CD8-positive, alpha-beta memory T cell (primary cell): ENCODE data around the gene SNX6. TPM values are rescaled to one million over a fixed set of nuclear protein-coding genes. Genes with fewer than 3 reads are reported as not detected.
"Not testable (repeated sequence)": the region's sequence is repeated elsewhere in the genome, so short reads cannot be mapped to it uniquely, and the experiment has no call there.

Source experiments
- CTCF ChIA-PET: fragments of 350-600 bp; sonication (Branson Sonifier 250); formaldehyde crosslinking; loops from one replicate; lab custom pipeline; 2021; ENCODE audit warnings: antibody characterized with exemption; lab: Charles Lee
- POLR2A ChIA-PET: fragments of 350-600 bp; sonication (Branson Sonifier 250); formaldehyde crosslinking; loops from one replicate; lab custom pipeline; 2021; ENCODE audit warnings: antibody characterized with exemption; lab: Charles Lee
- DNase-seq, 5 donors: peaks; one replicate each; pipeline versions ENCODE4 v3.0.0 to v3.0.0-alpha.2; 2020 to 2022; ENCODE audit warnings: mixed read lengths in 1 of 5
- H3K27ac ChIP-seq: one replicate; pipeline ENCODE4 v1.7.0; 2013; ENCODE audit warnings: low read depth, mild to moderate bottlenecking, low read length, moderate library complexity
- H3K27me3 ChIP-seq: 2 replicates; pipeline ENCODE4 v1.7.0; 2013; ENCODE audit warnings: low read length, mild to moderate bottlenecking; ENCODE audit not compliant: insufficient read depth, poor library complexity, severe bottlenecking
- H3K36me3 ChIP-seq: 2 replicates; pipeline ENCODE4 v1.7.0; 2013; ENCODE audit warnings: mild to moderate bottlenecking, low read length, moderate library complexity; ENCODE audit not compliant: insufficient read depth
- H3K4me1 ChIP-seq: 2 replicates; pipeline ENCODE4 v1.7.0; 2013; ENCODE audit warnings: mild to moderate bottlenecking, low read length, moderate library complexity; ENCODE audit not compliant: insufficient read depth
- H3K4me3 ChIP-seq: 2 replicates; pipeline ENCODE4 v1.7.0; 2013; ENCODE audit warnings: mild to moderate bottlenecking, low read length
- H3K9me3 ChIP-seq: 2 replicates; pipeline ENCODE4 v1.7.0; 2013; ENCODE audit warnings: mild to moderate bottlenecking, low read length
- H3K27ac Mint-ChIP-seq, 8 donors: one replicate each; pipeline ENCODE4 v1.8.0; 2020 to 2021; ENCODE audit warnings: mixed read lengths in 8 of 8, mild to moderate bottlenecking in 6 of 8, inconsistent platforms in 3 of 8, moderate library complexity in 3 of 8
- H3K27me3 Mint-ChIP-seq, 2 donors: one replicate each; pipeline ENCODE4 v1.8.0; 2020 to 2021; ENCODE audit warnings: mixed read lengths in 2 of 2, mild to moderate bottlenecking in 1 of 2, moderate library complexity in 1 of 2
- H3K36me3 Mint-ChIP-seq, 3 donors: one replicate each; pipeline ENCODE4 v1.8.0; 2020 to 2021; ENCODE audit warnings: mixed read lengths in 3 of 3, inconsistent platforms in 1 of 3, mild to moderate bottlenecking in 1 of 3
- H3K4me1 Mint-ChIP-seq, 3 donors: one replicate each; pipeline ENCODE4 v1.8.0; 2020 to 2021; ENCODE audit warnings: mixed read lengths in 3 of 3, inconsistent platforms in 1 of 3, mild to moderate bottlenecking in 1 of 3
- H3K4me3 Mint-ChIP-seq, 7 donors: one replicate each; pipeline ENCODE4 v1.8.0; 2020 to 2021; ENCODE audit warnings: mixed read lengths in 7 of 7, mild to moderate bottlenecking in 6 of 7, moderate library complexity in 4 of 7, inconsistent platforms in 2 of 7
- H3K9me3 Mint-ChIP-seq, 5 donors: one replicate each; pipeline ENCODE4 v1.8.0; 2020 to 2022; ENCODE audit warnings: mixed read lengths in 5 of 5, mild to moderate bottlenecking in 3 of 5, moderate library complexity in 2 of 5, inconsistent platforms in 1 of 5
- polyA plus RNA-seq: library from polyadenylated mRNA; unstranded; fragments of 300-500 nt; fragmentation: Illumina TruSeq; gene quantifications from one replicate; pipeline ENCODE4 v1.2.3, GENCODE V29; 2021
- total RNA-seq, 2 experiments: library from RNA; stranded (reverse); gene quantifications; one replicate each; pipeline ENCODE4 v1.2.3, GENCODE V29; 2021

The SNX6 gene
- total and polyA plus RNA-seq, 3 experiments from 2014 or later, result 63.4 to 128 (median 67.1) TPM

DNA sequence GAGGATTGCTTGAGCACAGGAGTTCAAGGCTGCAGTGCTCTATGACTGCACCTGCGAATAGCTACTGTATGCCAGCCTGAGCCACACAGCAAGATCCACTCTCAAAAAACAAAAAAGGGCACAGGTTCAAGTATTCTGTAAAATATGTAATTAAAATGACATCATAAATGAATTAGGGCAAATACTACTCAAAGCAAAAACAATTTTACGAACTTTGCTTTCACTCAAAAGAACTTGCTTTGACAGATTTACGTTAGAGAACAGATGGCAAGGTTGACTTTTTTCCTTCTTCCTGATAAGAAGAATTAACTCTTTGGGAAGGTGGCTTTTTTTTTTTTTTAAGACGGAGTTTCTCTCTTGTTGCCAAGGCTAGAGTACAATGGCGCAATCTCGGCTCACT is 46.4 kb downstream of the SNX6 start:
- ChIA-PET CTCF (no interaction called here), POLR2A (no interaction called here)
- Mint-ChIP-seq H3K27me3 (no peaks in the 10 kb centered on the region), H3K27ac (no peak overlapping the region), H3K36me3 (peaks cover 3 to 70% (median 12%) of the 10 kb centered on the region in 3 donors), H3K4me1 (peaks cover 0 to 8% (median 2%) of the 10 kb centered on the region in 3 donors), H3K9me3 (no peaks in the 10 kb centered on the region), H3K4me3 (no peak overlapping the region)
- H3K9me3 ChIP-seq, result no peaks in the 10 kb centered on the region
- no peaks in the 10 kb centered on the region for H3K27me3 ChIP-seq
- H3K27ac ChIP-seq, result no peak overlapping the region
- H3K4me1 ChIP-seq, result no peaks in the 10 kb centered on the region
- no peak overlapping the region for H3K4me3 ChIP-seq
- no peak for DNase-seq
- H3K36me3 ChIP-seq, result peaks cover 12% of the 10 kb centered on the region

DNA sequence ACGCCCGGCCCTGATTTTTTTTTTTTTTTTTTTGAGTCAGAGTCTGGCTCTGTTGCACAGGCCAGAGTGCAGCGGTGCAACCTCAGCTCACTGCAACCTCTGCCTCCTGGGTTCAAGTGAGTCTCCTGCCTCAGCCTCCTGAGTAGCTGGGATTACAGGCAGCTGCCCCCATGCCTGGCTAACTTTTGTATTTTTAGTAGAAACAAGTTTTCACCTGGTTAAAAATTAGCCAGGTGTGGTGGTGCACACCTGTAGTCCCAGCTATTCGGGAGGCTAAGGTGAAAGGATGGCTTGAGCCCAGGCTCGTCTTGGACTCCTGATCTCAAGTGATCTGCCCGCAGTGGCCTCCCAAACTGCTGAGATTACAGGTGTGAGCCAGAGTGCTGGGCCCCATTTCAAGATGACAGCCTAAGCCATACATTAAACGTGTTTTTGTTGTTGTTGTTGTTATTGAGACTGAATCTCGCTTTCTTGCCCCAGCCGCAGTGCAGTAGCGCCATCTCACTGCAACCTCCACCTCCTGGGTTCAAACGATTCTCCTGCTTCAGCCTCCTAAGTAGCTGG is 47.7 kb downstream of the SNX6 start:
- no peaks in the 10 kb centered on the region for H3K4me1 ChIP-seq
- peaks cover 0 to 8% (median 0%) of the 10 kb centered on the region in 3 donors for H3K4me1 Mint-ChIP-seq
- peaks cover 16% of the 10 kb centered on the region for H3K36me3 ChIP-seq
- DNase-seq, result no peak
- H3K4me3 ChIP-seq, result no peak overlapping the region
- no peak overlapping the region for H3K4me3 Mint-ChIP-seq
- H3K27me3 Mint-ChIP-seq, result no peaks in the 10 kb centered on the region
- H3K27ac ChIP-seq, result no peak overlapping the region
- no peaks in the 10 kb centered on the region for H3K9me3 ChIP-seq
- no peaks in the 10 kb centered on the region for H3K9me3 Mint-ChIP-seq
- H3K27ac Mint-ChIP-seq, result no peak overlapping the region
- POLR2A ChIA-PET, result interaction anchor here (0.6 kb wide), 1 partner anchor 42 kb away, joined by 4 read pairs; no protein-coding TSS in a partner anchor
- CTCF ChIA-PET, result interaction anchor here (0.9 kb wide), 1 partner anchor 9 kb away, joined by 3 read pairs; no protein-coding TSS in a partner anchor
- H3K27me3 ChIP-seq, result no peaks in the 10 kb centered on the region
- H3K36me3 Mint-ChIP-seq, result peaks cover 3 to 74% (median 10%) of the 10 kb centered on the region in 3 donors

GRCh38 chr14:34580381-34580780 is 49.6 kb downstream of the SNX6 start:
- Histone ChIP-seq H3K4me3 (no peak overlapping the region), H3K4me1 (no peaks in the 10 kb centered on the region), H3K27ac (no peak overlapping the region), H3K27me3 (no peaks in the 10 kb centered on the region), H3K36me3 (peaks cover 21% of the 10 kb centered on the region), H3K9me3 (no peaks in the 10 kb centered on the region)
- Mint-ChIP-seq H3K4me3 (no peak overlapping the region), H3K36me3 (peaks cover 3 to 66% (median 10%) of the 10 kb centered on the region in 3 donors), H3K27ac (peak overlapping the region in 4 of 8 donors; percentile 29 to 78 (median 69)), H3K27me3 (peaks cover 0 to 1% of the 10 kb centered on the region in 2 donors), H3K4me1 (peaks cover 0 to 8% (median 0%) of the 10 kb centered on the region in 3 donors), H3K9me3 (no peaks in the 10 kb centered on the region)
- DNase-seq, result no peak
- ChIA-PET POLR2A (no interaction called here), CTCF (no interaction called here)

- H3K36me3 ChIP-seq, result peaks cover 15% of the 10 kb centered on the region
- Mint-ChIP-seq H3K9me3 (no peaks in the 10 kb centered on the region), H3K27me3 (no peaks in the 10 kb centered on the region), H3K4me3 (no peak overlapping the region), H3K4me1 (no peaks in the 10 kb centered on the region), H3K27ac (no peak overlapping the region), H3K36me3 (peaks cover 0 to 54% (median 4%) of the 10 kb centered on the region in 3 donors)
- no peaks in the 10 kb centered on the region for H3K9me3 ChIP-seq
- H3K4me1 ChIP-seq, result no peaks in the 10 kb centered on the region
- no peaks in the 10 kb centered on the region for H3K27me3 ChIP-seq
- ChIA-PET CTCF (no interaction called here), POLR2A (no interaction called here)
- H3K4me3 ChIP-seq, result no peak overlapping the region
- H3K27ac ChIP-seq, result no peak overlapping the region
- no peak for DNase-seq
Observed at GRCh38 chr14:34571771-34572170, 58.2 kb downstream of the SNX6 start.

DNA sequence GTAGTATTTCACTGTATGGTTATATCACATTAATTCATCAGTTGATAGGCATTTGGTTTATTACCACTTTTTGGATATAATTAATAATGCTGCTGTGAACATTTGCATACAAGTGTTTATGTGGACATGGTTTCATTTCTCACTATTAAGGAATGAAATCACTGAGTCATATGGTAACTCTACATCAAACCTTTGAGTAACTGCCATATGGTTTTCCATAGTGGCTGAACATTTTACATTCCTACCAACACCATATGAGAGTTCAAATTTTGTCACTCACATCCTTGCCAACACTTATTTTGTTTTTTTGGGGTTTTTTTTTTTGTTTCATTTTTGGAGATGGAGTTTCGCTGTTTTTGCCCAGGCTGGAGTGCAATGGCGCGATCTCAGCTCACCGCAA is 60.2 kb downstream of the SNX6 start:
- Mint-ChIP-seq H3K27me3 (no peaks in the 10 kb centered on the region), H3K36me3 (peaks cover 0 to 59% (median 4%) of the 10 kb centered on the region in 3 donors), H3K4me1 (no peaks in the 10 kb centered on the region), H3K27ac (no peak overlapping the region), H3K4me3 (no peak overlapping the region), H3K9me3 (no peaks in the 10 kb centered on the region)
- H3K4me1 ChIP-seq, result no peaks in the 10 kb centered on the region
- H3K9me3 ChIP-seq, result no peaks in the 10 kb centered on the region
- H3K27ac ChIP-seq, result no peak overlapping the region
- H3K36me3 ChIP-seq, result peaks cover 14% of the 10 kb centered on the region
- ChIA-PET CTCF (no interaction called here), POLR2A (no interaction called here)
- H3K27me3 ChIP-seq, result no peaks in the 10 kb centered on the region
- DNase-seq, result no peak
- H3K4me3 ChIP-seq, result no peak overlapping the region

GRCh38 chr14:34568803-34569202 is 61.1 kb downstream of the SNX6 start:
- Mint-ChIP-seq H3K4me3 (no peak overlapping the region), H3K9me3 (no peaks in the 10 kb centered on the region), H3K27ac (peak overlapping the region in 1 of 8 donors; percentile 69), H3K27me3 (no peaks in the 10 kb centered on the region), H3K4me1 (no peaks in the 10 kb centered on the region), H3K36me3 (peaks cover 0 to 66% (median 4%) of the 10 kb centered on the region in 3 donors)
- Histone ChIP-seq H3K27me3 (no peaks in the 10 kb centered on the region), H3K9me3 (no peaks in the 10 kb centered on the region), H3K4me3 (no peak overlapping the region), H3K36me3 (peaks cover 14% of the 10 kb centered on the region), H3K27ac (no peak overlapping the region), H3K4me1 (no peaks in the 10 kb centered on the region)
- no peak for DNase-seq
- ChIA-PET CTCF (no interaction called here), POLR2A (no interaction called here)

- no peak overlapping the region for H3K4me3 ChIP-seq
- ChIA-PET CTCF (no interaction called here), POLR2A (no interaction called here)
- H3K27me3 ChIP-seq, result no peaks in the 10 kb centered on the region
- H3K9me3 ChIP-seq, result no peaks in the 10 kb centered on the region
- Mint-ChIP-seq H3K9me3 (no peaks in the 10 kb centered on the region), H3K27ac (no peak overlapping the region), H3K4me1 (no peaks in the 10 kb centered on the region), H3K36me3 (peaks cover 0 to 37% (median 4%) of the 10 kb centered on the region in 3 donors), H3K27me3 (no peaks in the 10 kb centered on the region), H3K4me3 (no peak overlapping the region)
- no peak overlapping the region for H3K27ac ChIP-seq
- no peaks in the 10 kb centered on the region for H3K36me3 ChIP-seq
- DNase-seq, result no peak
- H3K4me1 ChIP-seq, result no peaks in the 10 kb centered on the region
Observed at GRCh38 chr14:34562776-34563150, 67.2 kb downstream of the SNX6 start.

DNA sequence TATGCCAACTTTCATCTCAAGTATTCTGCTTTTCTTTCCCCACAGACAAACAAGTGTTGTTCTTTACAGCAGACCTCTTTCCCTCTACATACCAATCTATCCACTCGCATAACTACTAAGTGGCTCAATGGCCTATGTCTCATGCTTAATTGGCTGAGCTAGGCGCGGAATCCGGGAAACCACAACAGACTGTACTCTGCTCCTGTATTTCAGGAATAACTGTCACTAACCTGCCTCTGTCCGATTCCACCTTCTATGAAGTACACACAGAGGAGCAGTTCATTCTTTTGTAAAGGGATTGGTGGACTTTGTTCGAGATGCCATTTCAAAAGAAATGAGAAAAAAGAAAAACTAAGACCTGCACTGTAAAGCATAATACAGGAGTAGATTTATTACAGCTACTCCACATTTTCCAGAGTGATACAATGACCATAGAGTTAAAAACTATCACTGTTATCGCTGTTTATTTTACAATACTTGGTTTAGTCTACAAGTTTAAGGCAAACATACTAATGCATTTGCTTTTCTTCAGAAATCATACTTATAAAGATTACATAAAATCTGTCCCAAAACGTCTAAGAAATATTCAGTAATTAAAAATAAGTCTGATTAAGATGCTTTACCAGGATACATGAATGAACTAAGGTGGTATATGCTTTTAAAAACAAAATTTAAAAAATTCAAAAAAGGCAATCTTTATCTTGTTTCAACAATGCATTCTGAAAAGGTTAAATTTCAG is 67.7 kb downstream of the SNX6 start:
- H3K4me3 Mint-ChIP-seq, H3K4me1 Mint-ChIP-seq, H3K27me3 Mint-ChIP-seq, H3K27me3 ChIP-seq, POLR2A ChIA-PET, CTCF ChIA-PET, H3K36me3 ChIP-seq, H3K9me3 ChIP-seq, H3K9me3 Mint-ChIP-seq, H3K27ac ChIP-seq, H3K4me1 ChIP-seq, H3K4me3 ChIP-seq, DNase-seq: not testable (repeated sequence)
- peaks cover 0 to 32% (median 2%) of the 10 kb centered on the region in 3 donors for H3K36me3 Mint-ChIP-seq
- H3K27ac Mint-ChIP-seq, result peak overlapping the region in 1 of 8 donors; percentile 60
